ENCODE results near the gene FEN1. TPM values are rescaled to one million over a fixed set of nuclear protein-coding genes. Genes with fewer than 3 reads are reported as not detected.

FEN1 gene
- total RNA-seq, 1 donor: 9.0 TPM

DNA sequence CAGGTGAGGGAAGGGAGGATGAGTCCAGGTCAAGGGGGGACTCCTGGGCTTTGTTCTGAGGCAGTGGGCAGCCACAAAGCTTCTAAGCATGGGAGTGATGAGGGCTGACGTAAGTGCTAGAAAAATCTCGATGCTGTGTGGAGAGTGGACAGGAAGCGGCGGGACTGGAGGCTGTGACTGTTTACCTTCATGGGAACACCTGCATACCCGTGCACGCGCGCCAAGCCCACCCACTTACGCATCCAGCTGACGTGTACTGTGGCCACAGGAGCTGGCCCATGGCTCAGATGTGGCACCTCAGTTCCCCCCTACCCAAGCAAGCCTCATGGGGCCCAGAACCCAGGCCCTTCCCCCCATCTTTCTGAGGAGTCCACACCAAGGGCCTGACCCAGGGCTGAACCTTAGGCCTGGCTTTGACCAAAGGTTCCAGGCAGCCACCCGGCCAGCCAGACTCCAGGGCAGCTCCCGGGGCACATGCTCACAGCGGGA lies 26.3 kb upstream of the FEN1 start:
- Histone ChIP-seq H3K4me2 (ENCODE audit: insufficient read depth, low read length) (no peak overlapping the region), H2AFZ (ENCODE audit: low read length) (no peak overlapping the region), H3K9me3 (ENCODE audit: low read depth, low read length) (no peaks in the 10 kb centered on the region), H4K20me1 (ENCODE audit: insufficient read depth, low read length) (no peaks in the 10 kb centered on the region), H3K27me3 (ENCODE audit: insufficient read depth, low read length) (peaks cover 2% of the 10 kb centered on the region), H3K27ac (ENCODE audit: low read depth, low read length) (no peak overlapping the region), H3K4me1 (ENCODE audit: insufficient read depth, low read length) (no peaks in the 10 kb centered on the region), H3K79me2 (ENCODE audit: insufficient read depth, low read length) (no peaks in the 10 kb centered on the region), H3K4me3 (ENCODE audit: insufficient read depth, low read length) (no peak overlapping the region), H3K36me3 (ENCODE audit: insufficient read depth, low read length) (no peaks in the 10 kb centered on the region)
- TF ChIP-seq CTCF (IDR thresholded peaks at IDR 0.05; ENCODE audit: extremely low read depth, low read depth, low read length): no peak
- no peak for DNase-seq (ENCODE audit: insufficient read length, low spot score, missing footprints)

DNA sequence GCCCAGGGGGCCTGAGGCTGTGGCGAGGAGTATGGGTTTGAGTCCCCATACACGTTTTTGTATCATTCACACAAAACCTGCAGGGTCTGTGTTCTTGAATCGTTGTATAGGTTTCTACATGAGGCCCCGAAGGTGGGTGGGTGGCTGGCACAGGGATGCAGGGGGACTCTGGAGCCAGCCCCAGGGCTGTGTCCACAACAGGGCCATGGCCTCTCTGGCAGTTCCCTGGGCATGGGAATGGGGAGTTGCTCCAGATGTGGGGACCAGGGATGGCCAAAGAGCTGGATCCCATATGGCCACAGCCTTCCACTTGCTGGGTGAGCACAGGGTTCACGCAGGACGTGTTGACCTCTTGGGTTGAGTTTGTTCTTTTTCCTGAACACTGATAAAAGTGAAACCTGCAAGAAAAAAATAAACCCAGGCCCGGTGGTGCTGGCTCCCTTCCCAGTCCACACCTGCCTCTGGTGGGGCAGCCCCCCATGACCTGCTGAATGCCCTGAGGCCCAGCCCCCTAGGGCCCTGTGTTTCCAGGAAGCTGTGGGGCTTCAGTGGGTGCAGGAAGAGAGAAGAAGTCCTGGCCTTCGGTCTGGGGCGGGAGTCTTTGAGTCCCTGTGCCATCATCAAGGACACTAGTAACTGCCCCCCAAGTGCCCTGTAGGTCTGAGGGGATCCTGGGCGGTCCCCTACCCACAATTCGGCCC lies 24.2 kb upstream of the FEN1 start:
- no peaks in the 10 kb centered on the region for H4K20me1 ChIP-seq (ENCODE audit: insufficient read depth, low read length)
- H3K9me3 ChIP-seq (ENCODE audit: low read depth, low read length): no peaks in the 10 kb centered on the region
- no peak for TF ChIP-seq CTCF (IDR thresholded peaks at IDR 0.05; ENCODE audit: extremely low read depth, low read depth, low read length)
- H3K79me2 ChIP-seq (ENCODE audit: insufficient read depth, low read length): no peaks in the 10 kb centered on the region
- no peak overlapping the region for H3K4me3 ChIP-seq (ENCODE audit: insufficient read depth, low read length)
- H3K27me3 ChIP-seq (ENCODE audit: insufficient read depth, low read length): no peaks in the 10 kb centered on the region
- H2AFZ ChIP-seq (ENCODE audit: low read length): no peak overlapping the region
- H3K4me2 ChIP-seq (ENCODE audit: insufficient read depth, low read length): no peak overlapping the region
- H3K36me3 ChIP-seq (ENCODE audit: insufficient read depth, low read length): no peaks in the 10 kb centered on the region
- H3K4me1 ChIP-seq (ENCODE audit: insufficient read depth, low read length): no peaks in the 10 kb centered on the region
- DNase-seq (ENCODE audit: insufficient read length, low spot score, missing footprints): no peak
- no peak overlapping the region for H3K27ac ChIP-seq (ENCODE audit: low read depth, low read length)

- Histone ChIP-seq H4K20me1 (ENCODE audit: insufficient read depth, low read length) (no peaks in the 10 kb centered on the region), H3K4me1 (ENCODE audit: insufficient read depth, low read length) (no peaks in the 10 kb centered on the region), H2AFZ (ENCODE audit: low read length) (no peak overlapping the region), H3K4me2 (ENCODE audit: insufficient read depth, low read length) (no peak overlapping the region), H3K9me3 (ENCODE audit: low read depth, low read length) (no peaks in the 10 kb centered on the region), H3K36me3 (ENCODE audit: insufficient read depth, low read length) (no peaks in the 10 kb centered on the region), H3K79me2 (ENCODE audit: insufficient read depth, low read length) (no peaks in the 10 kb centered on the region), H3K27me3 (ENCODE audit: insufficient read depth, low read length) (no peaks in the 10 kb centered on the region), H3K4me3 (ENCODE audit: insufficient read depth, low read length) (no peak overlapping the region), H3K27ac (ENCODE audit: low read depth, low read length) (no peak overlapping the region)
- peak; percentile 18 for TF ChIP-seq CTCF (IDR thresholded peaks at IDR 0.05; ENCODE audit: extremely low read depth, low read depth, low read length)
- peak; percentile 96 for DNase-seq (ENCODE audit: insufficient read length, low spot score, missing footprints)
Measured at GRCh38 chr11:61769169-61769920, 23.4 kb upstream of the FEN1 start.
